Activated B cell treated with CpG ODN at 0.5 μM for 24 hours (primary cell): ENCODE measurements around the gene RUVBL1. TPM values are rescaled to one million over a fixed set of nuclear protein-coding genes. Genes with fewer than 3 reads are reported as not detected.

Source experiments
- ATAC-seq: fragments of 200-7000 bp; cut with Tn5 transposase; one replicate; pipeline ENCODE4 v1.10.0; 2021; ENCODE audit warnings: low read depth, mild to moderate bottlenecking, moderate library complexity
- CTCF ChIA-PET: fragments of 350-600 bp; sonication (Branson Sonifier 250); formaldehyde crosslinking; loops from one replicate; lab custom pipeline; 2021; ENCODE audit warnings: antibody characterized with exemption; lab: Charles Lee
- POLR2A ChIA-PET: fragments of 350-600 bp; sonication (Branson Sonifier 250); formaldehyde crosslinking; loops from one replicate; lab custom pipeline; 2021; ENCODE audit warnings: antibody characterized with exemption; lab: Charles Lee
- DNase-seq: peaks from one replicate; pipeline ENCODE4 v3.0.0; 2022
- H3K27ac Mint-ChIP-seq: one replicate; pipeline ENCODE4 v1.8.0; 2020; ENCODE audit warnings: mixed read lengths
- H3K27me3 Mint-ChIP-seq: one replicate; pipeline ENCODE4 v1.8.0; 2021; ENCODE audit warnings: mixed read lengths
- H3K36me3 Mint-ChIP-seq: one replicate; pipeline ENCODE4 v1.8.0; 2021; ENCODE audit warnings: low read depth, mixed read lengths
- H3K4me1 Mint-ChIP-seq: one replicate; pipeline ENCODE4 v1.8.0; 2021; ENCODE audit warnings: mixed read lengths
- H3K4me3 Mint-ChIP-seq: one replicate; pipeline ENCODE4 v1.8.0; 2020; ENCODE audit warnings: mild to moderate bottlenecking, mixed read lengths
- H3K9me3 Mint-ChIP-seq: one replicate; pipeline ENCODE4 v1.8.0; 2020; ENCODE audit warnings: mixed read lengths
- intact Hi-C: fragments of 100-400 bp; cut with micrococcal nuclease; formaldehyde crosslinking; loops from one replicate; pipeline ENCODE4 v1.15.1; 2024
- total RNA-seq: library from RNA; stranded (reverse); gene quantifications from 2 replicates; pipeline ENCODE4 v1.2.3, GENCODE V29; 2022
- TF ChIP-seq, protein P1 (sequence below): fragments of 200-600 bp; IDR thresholded peaks from one replicate; pipeline ENCODE4 v1.8.0; 2022; ENCODE audit warnings: antibody characterized with exemption, mild to moderate bottlenecking

The RUVBL1 gene
- total RNA-seq, 1 donor from 2014 or later: 44.8 TPM

- intact Hi-C loops: no loop called here
- no peak for DNase-seq
Measured at GRCh38 chr3:128041344-128041743, 82.3 kb downstream of the RUVBL1 start.

GRCh38 chr3:128040660-128041059 lies 83.0 kb downstream of the RUVBL1 start:
- POLR2A ChIA-PET: no interaction called here
- CTCF ChIA-PET: no interaction called here

More at GRCh38 chr3:128041344-128041743, 82.3 kb downstream of the RUVBL1 start:
- ChIA-PET POLR2A (no interaction called here), CTCF (no interaction called here)
- Mint-ChIP-seq H3K27ac (no peak overlapping the region), H3K4me1 (no peaks in the 10 kb centered on the region), H3K9me3 (no peaks in the 10 kb centered on the region), H3K36me3 (no peaks in the 10 kb centered on the region), H3K27me3 (peaks cover 9% of the 10 kb centered on the region), H3K4me3 (no peak overlapping the region)
- no peak for ATAC-seq
- TF ChIP-seq, protein P1, sequence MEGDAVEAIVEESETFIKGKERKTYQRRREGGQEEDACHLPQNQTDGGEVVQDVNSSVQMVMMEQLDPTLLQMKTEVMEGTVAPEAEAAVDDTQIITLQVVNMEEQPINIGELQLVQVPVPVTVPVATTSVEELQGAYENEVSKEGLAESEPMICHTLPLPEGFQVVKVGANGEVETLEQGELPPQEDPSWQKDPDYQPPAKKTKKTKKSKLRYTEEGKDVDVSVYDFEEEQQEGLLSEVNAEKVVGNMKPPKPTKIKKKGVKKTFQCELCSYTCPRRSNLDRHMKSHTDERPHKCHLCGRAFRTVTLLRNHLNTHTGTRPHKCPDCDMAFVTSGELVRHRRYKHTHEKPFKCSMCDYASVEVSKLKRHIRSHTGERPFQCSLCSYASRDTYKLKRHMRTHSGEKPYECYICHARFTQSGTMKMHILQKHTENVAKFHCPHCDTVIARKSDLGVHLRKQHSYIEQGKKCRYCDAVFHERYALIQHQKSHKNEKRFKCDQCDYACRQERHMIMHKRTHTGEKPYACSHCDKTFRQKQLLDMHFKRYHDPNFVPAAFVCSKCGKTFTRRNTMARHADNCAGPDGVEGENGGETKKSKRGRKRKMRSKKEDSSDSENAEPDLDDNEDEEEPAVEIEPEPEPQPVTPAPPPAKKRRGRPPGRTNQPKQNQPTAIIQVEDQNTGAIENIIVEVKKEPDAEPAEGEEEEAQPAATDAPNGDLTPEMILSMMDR: no peak

GRCh38 chr3:128040041-128040440 lies 83.6 kb downstream of the RUVBL1 start:
- intact Hi-C loops: no loop called here
- Mint-ChIP-seq H3K36me3 (no peaks in the 10 kb centered on the region), H3K27ac (no peak overlapping the region), H3K4me3 (no peak overlapping the region), H3K27me3 (peaks cover 4% of the 10 kb centered on the region), H3K9me3 (no peaks in the 10 kb centered on the region), H3K4me1 (no peaks in the 10 kb centered on the region)
- CTCF ChIA-PET: no interaction called here
- TF ChIP-seq, protein P1: no peak
- POLR2A ChIA-PET: no interaction called here
- no peak for DNase-seq
- no peak for ATAC-seq

More at GRCh38 chr3:128040660-128041059, 83.0 kb downstream of the RUVBL1 start:
- Mint-ChIP-seq H3K9me3 (no peaks in the 10 kb centered on the region), H3K27ac (no peak overlapping the region), H3K4me3 (no peak overlapping the region), H3K4me1 (no peaks in the 10 kb centered on the region), H3K27me3 (peaks cover 5% of the 10 kb centered on the region), H3K36me3 (no peaks in the 10 kb centered on the region)
- intact Hi-C loops: no loop called here
- ATAC-seq: no peak
- no peak for DNase-seq
- TF ChIP-seq, protein P1: no peak

DNA sequence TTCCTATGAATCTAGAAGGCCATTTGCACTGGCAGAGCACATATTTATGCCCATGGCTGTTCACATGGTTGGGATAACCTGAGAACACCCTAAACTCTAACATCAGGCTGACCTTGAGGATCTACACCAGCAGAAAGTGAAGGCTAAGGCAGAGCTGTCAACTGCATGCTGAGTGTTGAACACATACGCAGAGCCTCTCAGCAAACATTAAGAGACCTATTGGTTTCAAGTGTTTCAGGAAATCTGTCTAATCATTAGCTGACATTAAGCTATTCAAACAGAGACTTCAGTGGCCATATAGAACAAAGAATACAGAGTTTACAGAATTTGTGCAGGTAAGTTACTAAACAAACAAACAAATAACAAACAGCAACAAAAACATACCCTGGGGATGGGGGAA lies 87.5 kb downstream of the RUVBL1 start:
- Mint-ChIP-seq H3K4me3 (no peak overlapping the region), H3K4me1 (no peaks in the 10 kb centered on the region), H3K27ac (no peak overlapping the region), H3K36me3 (no peaks in the 10 kb centered on the region), H3K27me3 (peaks cover 4% of the 10 kb centered on the region), H3K9me3 (no peaks in the 10 kb centered on the region)
- ChIA-PET CTCF (interaction anchor here (0.6 kb wide), 1 partner anchor 17 kb away, joined by 4 read pairs; no protein-coding TSS in a partner anchor), POLR2A (no interaction called here)
- ATAC-seq (no peak), DNase-seq (no peak)
- intact Hi-C loops: no loop called here
- TF ChIP-seq, protein P1: no peak

DNA sequence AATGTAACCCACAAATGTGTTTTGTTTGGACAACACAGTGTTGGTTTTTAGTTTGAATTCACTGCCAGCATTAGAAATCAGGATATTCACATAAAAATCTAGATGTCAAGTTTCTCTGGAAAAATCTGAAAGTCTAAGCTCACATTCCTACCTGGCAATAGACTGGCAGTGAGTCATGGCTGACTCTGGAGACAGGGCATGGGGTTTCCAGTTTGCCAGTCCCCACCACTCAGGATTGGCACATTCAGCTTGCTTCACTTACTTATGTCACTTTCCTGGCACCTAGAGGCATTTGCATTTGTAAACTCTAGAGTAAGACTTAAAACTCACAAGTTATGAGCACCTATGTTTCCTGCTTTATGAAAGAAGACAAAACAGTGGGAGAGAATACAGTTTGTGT lies 90.5 kb downstream of the RUVBL1 start:
- DNase-seq (no peak), ATAC-seq (no peak)
- ChIA-PET CTCF (no interaction called here), POLR2A (no interaction called here)
- Mint-ChIP-seq H3K4me1 (no peaks in the 10 kb centered on the region), H3K9me3 (no peaks in the 10 kb centered on the region), H3K27me3 (peaks cover 7% of the 10 kb centered on the region), H3K27ac (no peak overlapping the region), H3K36me3 (no peaks in the 10 kb centered on the region), H3K4me3 (no peak overlapping the region)
- intact Hi-C loops: no loop called here
- TF ChIP-seq, protein P1: no peak

Other genes with a start within 250 kb of the RUVBL1 start
- 0.16 and 0.20 TPM in 2 replicates for gene KBTBD12, start 208.6 kb downstream of the RUVBL1 start, total RNA-seq
- 83.2 and 84.0 TPM in 2 replicates for gene SEC61A1, start 71.4 kb downstream of the RUVBL1 start, total RNA-seq
- 20.0 and 21.3 TPM in 2 replicates for gene EEFSEC, start 29.7 kb upstream of the RUVBL1 start, total RNA-seq